NCI-H1436 treated with DMSO at 0.1 percent for 48 hours (cell line): ENCODE results near the gene GSAP.
"Not testable (repeated sequence)": the region's sequence is repeated elsewhere in the genome, so short reads cannot be mapped to it uniquely, and the experiment has no call there.

Source experiments
- DNase-seq: peaks from one replicate; lab custom pipeline; 2025; lab: John Stamatoyannopoulos, UW

The GSAP gene, protein sequence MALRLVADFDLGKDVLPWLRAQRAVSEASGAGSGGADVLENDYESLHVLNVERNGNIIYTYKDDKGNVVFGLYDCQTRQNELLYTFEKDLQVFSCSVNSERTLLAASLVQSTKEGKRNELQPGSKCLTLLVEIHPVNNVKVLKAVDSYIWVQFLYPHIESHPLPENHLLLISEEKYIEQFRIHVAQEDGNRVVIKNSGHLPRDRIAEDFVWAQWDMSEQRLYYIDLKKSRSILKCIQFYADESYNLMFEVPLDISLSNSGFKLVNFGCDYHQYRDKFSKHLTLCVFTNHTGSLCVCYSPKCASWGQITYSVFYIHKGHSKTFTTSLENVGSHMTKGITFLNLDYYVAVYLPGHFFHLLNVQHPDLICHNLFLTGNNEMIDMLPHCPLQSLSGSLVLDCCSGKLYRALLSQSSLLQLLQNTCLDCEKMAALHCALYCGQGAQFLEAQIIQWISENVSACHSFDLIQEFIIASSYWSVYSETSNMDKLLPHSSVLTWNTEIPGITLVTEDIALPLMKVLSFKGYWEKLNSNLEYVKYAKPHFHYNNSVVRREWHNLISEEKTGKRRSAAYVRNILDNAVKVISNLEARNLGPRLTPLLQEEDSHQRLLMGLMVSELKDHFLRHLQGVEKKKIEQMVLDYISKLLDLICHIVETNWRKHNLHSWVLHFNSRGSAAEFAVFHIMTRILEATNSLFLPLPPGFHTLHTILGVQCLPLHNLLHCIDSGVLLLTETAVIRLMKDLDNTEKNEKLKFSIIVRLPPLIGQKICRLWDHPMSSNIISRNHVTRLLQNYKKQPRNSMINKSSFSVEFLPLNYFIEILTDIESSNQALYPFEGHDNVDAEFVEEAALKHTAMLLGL

DNA sequence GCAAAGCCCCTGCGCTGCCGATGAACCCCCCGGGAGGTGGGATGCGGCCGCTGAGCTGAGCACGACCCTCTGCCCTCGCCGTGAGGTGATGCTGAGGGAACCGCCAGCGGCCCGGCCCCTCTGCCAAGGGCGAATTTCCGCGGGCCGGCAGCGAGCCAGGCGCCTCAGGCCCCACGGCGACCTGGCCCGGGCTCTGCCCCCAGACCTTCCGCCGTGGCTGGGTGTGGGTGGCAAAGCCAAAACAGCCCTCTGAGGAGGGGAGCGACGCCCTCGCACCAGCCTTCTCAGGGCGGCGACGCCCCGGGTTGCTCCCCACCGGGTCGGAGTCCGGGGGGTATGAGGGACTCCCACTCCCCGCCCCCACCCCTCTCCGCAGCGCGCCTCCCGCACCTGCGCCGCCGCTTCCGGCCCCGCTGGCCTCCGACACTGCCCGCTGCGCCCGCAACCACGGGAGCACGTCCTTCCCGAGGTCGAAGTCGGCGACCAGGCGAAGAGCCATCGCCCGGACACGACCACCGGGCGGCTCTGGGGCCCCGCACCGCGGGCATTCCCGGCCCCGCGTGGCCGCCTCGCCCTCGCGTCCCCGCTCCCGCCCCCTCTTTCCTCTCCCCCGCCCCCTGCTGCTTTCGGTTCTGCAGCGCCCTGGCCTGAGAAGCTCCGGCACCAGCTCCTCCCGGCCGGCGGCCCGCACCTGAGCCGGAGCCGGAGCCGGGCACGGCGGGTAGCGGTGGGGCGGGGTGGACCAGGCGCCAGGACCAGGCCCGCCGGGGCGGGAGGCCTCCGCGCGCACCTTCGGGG is at the start of gene GSAP:
Gene GSAP (minus strand): TSS at position 527 of the 798 bp plus-strand sequence. CDS start 28 bp downstream, at position 499.
- no peak for DNase-seq

DNA sequence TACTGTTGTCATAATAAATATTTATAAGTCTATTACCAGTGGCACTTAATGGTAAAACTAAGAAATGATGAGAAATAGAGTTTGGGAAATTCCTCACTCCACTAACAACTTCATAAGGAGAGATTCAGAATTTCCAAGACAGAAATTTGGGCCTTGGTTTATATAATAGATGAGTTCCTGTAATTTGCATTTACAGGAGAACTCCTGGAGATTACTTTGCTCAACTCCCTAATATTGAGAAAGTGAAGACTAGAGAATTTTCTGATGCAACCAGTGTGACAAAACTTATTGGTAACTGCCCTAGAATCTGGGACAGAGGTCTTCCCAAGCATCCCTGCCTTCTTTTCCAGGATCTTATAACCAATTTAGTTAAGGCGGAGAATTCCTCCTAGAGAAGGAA is 49.1 kb upstream of the GSAP start:
- DNase-seq = no peak

DNA sequence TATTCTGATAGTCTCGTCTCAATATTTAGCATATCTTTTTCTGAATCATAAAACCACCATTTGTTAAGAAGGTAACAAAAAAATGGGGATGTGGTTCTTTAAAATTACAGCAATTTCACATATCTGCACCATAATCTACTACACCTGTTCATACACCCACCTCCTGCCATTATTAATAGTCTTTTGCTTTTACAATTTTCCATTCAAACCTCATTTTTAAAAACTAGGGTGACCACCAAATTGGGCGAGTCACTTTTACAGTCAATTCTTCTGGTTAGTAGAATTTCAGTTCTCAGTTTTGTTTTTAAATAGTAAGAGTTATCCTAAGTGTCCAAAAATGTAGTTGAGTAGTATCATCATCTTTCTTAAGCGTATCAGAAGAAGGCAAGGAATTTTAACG is 48.4 kb upstream of the GSAP start:
- no peak for DNase-seq

DNA sequence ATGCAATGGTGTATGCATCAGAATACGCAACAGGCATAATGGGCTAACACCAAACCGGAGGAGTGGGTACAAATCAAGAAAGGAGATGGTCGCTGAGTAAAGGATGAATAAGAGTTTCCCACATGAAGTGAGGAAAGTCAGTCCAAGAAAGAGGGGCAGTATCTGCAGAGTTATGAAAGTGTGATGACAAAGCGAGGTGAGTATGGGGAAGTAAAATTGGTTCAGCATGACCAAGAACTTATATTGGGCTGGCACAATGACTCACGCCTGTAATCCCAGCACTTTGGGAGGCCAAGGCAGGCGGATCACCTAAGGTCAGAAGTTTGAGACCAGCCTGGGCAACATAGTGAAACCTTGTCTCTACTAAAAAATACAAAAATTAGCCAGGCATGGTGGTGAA is 47.5 kb upstream of the GSAP start:
- DNase-seq = not testable (repeated sequence)

DNA sequence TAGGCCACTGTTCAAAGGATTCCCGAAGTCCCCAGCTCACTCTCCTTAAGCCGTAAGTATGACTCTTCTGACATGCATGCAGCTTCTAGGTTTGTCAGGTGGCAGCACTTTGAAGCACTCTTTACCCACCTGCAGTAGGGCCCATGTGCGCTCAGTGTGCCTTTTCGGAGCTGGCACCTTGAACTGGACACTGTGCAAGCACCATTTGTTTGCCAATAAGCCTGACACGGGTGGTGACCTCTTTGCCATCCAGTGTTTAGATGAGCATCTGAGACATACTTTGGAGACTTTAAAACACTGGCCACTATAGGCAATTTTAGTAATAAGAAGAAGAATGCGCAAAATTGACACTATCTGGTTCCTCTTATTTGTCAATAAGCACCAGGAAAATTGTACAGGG is 45.7 kb upstream of the GSAP start:
- DNase-seq = no peak

DNA sequence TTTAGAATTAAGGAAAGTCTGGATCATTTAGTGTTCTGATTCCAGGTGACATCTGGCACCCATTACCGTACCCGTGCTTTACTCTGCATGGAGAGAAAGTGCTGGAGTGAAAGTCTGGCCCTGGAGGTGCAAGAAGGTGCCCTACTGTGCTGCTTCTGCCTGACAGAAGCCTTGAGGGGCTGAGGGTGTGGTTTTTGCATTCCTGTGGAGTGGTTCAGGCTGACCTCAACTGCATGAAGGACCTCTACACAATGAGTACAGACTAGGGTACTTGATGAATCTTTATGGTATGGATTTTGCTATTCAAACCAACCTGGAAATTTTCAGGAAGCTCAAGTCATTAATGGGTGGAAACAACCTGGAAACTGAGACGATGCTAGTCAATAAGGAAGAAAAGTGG is 45.1 kb upstream of the GSAP start:
- DNase-seq = no peak

DNA sequence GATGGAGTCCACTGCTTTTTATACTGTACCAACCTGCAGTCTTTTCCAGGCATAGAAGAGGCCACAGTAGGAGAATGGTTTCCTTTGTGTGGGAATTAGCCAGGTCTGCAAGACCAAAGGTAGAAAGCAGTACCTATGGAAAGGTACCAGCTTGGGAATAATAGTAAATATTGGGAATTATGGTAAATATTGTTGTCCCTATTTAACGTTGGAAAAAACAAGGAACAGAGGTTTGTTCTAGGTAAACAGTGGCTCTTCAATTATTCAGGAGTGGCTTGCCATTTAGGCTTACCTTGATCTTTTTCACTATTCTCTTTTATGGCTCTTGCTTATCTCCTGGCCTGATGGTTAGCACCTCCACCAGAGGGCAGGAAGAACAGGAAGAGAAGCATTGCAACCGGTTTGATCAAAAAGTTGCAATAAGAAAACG is 43.9 kb upstream of the GSAP start:
- no peak for DNase-seq

DNA sequence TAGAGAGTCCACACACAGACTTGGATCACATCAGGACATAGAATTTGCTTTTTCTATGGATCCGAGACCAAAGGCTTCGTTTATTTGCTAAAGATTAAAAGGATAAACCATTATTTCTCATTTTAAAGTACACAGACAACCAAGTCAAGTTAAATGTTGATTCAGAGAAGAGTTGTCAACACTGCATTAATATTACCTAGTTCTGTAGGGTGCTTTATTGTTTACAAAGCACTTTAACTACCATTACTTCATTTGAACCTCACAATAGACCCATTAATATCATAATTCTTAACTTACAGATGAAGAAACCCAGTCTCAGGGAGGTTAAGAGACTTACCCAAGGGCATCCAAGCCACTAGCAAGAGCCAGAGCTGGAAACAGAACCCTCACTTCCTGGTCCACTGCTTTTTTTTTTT is 43.2 kb upstream of the GSAP start:
- DNase-seq = no peak

DNA sequence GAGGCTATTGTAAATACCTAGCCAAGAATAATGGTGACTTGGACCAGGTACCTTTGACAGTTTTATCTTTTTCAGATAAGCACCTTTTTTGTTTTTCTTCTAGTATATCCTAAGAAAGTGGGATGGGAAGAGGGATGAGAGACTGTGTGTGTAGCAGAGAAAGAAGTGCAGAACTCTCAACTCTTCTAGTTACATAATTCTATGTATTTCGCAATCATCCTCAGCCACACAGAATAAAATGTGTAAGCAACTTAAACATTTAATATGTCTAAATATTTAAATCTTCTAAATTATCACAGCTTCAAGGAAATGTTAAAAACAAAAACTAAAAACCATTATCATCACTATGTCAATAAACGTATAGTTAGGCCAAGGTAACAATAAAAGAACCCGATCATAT is 42.6 kb upstream of the GSAP start:
- DNase-seq = no peak

DNA sequence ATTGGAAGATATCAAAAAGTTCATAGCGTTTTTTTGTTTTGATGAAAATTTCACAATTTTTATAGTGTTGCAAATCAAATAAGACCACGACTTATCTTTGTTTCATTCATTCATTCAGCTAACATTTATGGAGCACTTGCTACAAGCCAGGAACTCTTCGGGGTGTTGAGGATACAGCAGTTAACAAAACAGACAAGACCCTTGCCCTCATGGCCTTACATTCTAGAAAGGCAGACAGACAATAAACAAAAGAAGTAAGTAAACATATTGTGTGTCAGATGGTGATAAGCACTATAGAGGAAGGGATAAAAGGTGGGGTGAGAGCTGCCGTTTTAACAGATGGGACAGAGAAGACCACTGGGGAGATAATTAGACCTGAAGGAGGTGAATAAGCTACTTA is 41.6 kb upstream of the GSAP start:
- DNase-seq = no peak

DNA sequence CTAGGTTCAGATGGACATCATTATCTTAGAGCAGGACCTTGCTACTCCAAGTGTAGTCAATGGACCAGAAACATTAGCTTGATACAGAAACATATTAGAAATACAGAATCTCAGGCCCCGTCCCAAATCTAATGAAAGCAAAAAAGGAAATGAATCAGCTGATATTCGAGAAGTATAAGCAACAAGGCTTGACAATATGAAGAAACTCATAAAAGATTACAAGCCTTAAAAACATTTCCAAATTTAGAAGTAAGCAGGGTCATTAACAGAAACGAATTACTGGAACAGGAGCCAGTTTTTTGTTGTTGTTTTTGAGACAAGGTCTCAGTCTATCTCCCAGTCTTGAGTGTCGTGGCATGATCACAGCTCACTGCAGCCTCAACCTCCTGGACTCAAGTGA is 40.5 kb upstream of the GSAP start:
- DNase-seq = no peak

DNA sequence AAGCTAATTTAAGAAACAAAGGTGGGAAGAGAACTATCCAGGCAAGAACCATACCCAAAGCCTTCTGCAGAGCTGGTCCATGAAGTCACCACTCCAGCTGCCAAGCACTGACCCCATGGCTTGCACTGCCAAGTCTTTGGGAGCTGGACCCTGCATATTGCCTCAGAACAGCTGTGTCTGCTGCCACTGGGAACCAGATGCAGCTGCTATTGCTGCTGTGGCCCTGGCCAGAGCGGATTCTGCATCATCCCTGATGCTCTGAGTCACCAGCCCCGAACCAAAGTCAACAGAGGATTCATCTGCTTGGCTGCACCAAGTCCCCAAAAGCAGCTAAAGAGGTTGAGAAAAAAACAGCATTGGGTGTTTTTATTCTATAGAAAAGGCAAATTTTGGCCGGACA is 39.2 kb upstream of the GSAP start:
- no peak for DNase-seq

DNA sequence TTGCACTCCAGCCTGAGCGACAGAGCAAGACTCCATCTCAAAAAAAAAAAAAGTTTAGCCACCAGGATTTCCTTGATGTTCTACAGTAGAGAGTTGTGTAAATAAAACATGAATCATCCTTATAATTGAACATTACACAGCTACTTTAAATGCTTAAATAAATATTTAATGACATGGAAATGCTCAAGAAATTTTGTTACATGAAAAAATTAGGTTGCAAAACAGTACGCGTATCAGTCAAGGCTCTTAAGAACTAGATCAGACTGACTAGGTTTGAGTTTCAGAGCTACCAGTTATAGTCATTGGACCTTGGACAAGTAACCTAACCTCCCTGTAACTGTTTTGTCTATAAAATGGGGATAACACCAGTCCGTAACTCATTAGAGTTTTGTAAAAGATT is 38.7 kb upstream of the GSAP start:
- DNase-seq = no peak

DNA sequence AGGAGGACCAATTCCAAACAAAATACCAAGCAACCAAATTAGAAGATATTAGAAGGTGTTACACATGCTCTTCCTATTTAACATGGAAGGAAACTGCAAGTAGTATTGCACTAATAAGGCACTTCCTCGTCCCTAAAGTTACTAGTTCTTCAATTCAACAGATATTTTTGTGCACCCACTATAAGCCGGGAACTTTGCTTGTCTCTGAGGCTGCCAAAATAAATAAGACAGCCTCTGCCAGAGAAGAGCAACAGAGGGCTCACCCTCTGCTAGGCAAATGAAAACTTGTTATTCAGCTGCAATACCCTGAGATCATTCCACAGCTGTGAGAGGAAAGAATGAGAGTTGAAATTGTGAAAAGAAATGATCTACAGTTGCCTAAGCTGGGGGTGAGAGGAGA is 37.4 kb upstream of the GSAP start:
- DNase-seq = no peak

DNA sequence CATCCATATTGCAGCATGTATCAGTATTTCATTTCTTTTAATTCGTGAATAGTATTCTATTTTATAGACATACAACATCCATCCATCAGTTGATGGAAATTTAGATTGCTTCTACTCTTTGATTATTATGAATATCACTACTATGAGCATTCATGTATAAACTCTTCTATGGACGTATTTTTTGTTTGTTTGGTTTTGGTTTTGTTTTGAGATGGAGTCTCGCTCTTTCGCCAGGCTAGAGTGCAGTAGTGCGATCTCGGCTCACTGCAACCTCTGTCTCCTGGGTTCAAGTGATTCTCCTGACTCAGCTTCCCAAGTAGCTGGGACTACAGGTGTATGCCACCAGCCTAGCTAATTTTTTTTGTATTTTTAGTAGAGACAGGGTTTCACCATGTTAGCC is 35.8 kb upstream of the GSAP start:
- DNase-seq = not testable (repeated sequence)

DNA sequence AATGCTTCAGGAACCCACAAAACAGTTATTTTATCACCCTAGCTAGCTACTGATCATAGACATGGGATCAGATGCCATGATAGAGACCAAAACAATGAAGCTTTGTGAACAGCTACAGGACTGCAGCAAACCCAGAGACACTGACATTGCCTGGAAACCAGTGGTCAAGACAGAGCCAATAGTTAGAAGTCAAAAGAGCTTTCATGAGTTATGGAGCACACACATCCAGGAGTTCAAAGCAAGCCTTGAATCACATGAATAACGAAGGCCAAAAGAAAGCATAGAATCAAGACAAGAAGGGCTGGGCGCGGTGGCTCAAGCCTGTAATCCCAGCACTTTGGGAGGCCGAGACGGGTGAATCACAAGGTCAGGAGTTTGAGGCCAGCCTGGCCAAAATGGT is 34.5 kb upstream of the GSAP start:
- no peak for DNase-seq

DNA sequence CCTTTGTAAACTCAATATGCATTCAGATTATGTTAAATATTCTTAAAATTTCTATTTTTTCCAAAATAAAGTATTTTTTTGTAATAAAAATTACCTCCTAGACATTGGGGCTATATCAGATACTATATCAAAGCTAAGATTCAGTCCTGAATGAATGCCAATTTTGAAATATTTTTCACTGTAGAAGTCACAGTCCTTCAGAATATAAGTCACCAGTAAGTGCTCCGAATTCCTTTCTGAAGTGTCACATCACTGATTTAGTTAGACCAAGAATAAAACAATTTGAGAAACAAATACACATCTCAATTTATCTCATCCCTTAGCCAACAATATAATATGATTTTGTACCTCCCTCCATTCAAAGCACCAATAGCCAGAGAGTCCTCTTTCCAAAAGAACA is 33.9 kb upstream of the GSAP start:
- no peak for DNase-seq

DNA sequence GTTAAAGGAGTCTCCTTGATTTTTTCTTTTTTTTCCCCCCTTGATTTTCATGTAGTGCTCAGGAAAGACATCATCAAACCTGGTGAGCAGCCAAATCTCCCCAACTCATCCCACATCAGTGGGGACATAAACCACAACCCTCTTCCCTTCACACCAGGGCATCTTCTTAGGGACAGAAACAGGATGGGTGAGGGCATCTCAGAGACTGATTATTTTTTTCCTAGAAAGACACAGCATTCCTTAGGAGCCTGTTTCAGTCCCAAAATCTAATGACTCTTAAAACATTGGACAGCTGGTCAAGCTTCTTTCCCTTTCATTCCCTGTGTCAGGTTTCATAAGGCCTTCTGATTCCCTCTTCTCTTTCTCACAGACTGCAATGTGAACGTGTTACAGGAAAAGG is 31.5 kb upstream of the GSAP start:
- no peak for DNase-seq

DNA sequence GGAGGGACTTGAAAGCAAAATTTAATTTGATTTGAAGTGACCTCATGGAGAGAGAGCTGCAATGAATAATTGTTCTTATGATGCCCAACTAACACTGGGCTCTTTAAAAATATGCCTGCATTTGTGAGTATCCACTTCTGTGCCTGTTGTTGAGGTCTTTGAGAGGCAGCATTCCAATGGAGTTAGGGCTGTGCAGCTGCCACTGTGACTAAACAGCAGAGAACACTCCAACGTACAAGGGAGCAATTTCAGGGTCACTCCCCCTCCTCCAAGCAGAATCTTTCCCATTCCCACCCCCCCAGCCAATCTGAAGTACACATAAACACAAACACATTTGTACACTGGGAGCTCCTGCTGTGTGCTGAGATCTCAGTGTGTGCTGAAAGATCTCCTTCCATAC is 28.0 kb upstream of the GSAP start:
- no peak for DNase-seq

DNA sequence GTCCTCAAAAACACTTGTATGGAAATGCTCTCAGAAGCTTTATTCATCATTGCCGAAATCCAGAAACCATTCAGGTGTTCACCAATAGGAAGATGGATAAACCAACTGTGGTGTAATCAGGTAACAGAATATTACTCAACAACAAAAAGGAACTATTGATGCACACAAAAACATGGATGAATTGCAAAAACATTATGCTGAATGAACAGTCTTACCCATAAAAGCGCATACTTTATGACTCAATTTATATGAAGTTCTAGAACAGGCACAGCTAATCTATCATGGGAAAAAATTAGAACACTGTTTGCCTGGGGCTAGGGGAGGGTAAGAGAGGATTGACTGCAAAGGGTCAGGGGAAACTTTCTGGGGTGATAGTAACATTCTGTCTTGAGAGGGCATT is 26.9 kb upstream of the GSAP start:
- no peak for DNase-seq

DNA sequence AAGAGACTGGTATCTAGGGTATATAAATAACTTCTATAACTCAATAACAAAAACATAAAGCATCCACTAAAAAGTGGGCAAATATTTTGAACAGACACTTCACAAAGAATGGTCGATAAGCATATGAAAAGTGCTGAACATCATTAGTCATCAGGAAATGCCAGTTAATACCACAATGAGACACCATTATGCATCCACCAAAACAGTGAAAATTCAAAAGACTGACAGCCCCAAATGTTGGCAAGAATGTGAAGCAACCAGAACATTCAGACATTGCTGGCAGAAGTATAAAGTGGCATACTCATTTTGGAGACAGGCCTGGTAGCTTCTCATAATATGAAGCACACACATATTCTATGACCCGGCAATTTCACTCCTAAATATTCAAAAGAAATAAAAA is 26.5 kb upstream of the GSAP start:
- no peak for DNase-seq

DNA sequence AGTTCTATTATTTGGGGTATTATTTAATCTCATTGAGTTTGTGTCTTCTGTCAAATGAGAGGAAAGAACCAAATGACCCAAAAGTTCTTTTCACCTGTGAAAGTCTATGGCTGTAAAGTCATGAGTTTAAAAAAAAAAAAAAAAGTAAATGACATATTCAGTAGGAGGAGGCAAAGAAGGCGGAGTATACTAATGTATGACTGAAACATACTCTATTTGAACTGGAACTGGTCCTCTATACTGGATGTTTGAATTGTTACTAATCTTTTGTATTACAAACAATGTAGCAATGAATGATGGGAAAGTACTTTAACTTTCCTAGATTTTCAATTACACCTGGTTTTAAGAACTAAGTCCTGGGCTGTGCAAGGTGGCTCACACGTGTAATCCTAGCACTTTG is 24.9 kb upstream of the GSAP start:
- DNase-seq = no peak

DNA sequence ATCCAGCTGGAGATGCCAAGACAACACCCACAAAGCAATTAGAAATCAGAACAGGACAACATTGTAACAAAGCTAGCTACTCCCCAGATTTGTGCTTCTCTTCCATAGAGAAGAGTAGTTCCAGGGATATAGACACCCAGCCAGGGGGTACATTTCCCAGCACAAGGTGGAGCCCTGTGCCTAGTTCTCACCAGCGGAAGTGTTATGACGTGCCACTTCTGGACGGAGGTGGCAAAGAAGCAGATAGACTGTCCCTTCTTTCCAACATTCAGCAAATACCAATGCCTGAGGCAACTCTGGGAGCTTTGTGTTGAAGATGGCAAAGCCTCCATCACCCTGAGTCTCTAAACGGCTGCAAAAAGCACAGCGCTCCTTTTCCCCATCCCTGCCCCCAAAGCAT is 23.4 kb upstream of the GSAP start:
- no peak for DNase-seq
